HG03565 (cell line): ENCODE measurements around the gene TEKT4.
"Not testable (repeated sequence)": the region's sequence is repeated elsewhere in the genome, so short reads cannot be mapped to it uniquely, and the experiment has no call there.

ENCODE experiments used
- ATAC-seq: cut with Tn5 transposase; IDR thresholded peaks from one replicate; pipeline ENCODE4 v1.9.1; 2021; ENCODE audit warnings: mild to moderate bottlenecking, moderate library complexity; ENCODE audit not compliant: unreplicated experiment

The TEKT4 gene

GRCh38 chr2:94871226-94872087 lies at the start of gene TEKT4:
TSS of gene TEKT4 (plus strand) at chr2:94871430. CDS start at chr2:94871580, 150 bp downstream.
- no peak for ATAC-seq

GRCh38 chr2:94839224-94839623 lies 32.0 kb upstream of the TEKT4 start:
- not testable (repeated sequence) for ATAC-seq

GRCh38 chr2:94856856-94857255 lies 14.4 kb upstream of the TEKT4 start:
- not testable (repeated sequence) for ATAC-seq

- not testable (repeated sequence) for ATAC-seq
Observed at GRCh38 chr2:94857367-94858162, 13.7 kb upstream of the TEKT4 start.

GRCh38 chr2:94858163-94858888 lies 12.9 kb upstream of the TEKT4 start:
- ATAC-seq, result not testable (repeated sequence)

- no peak for ATAC-seq
Observed at GRCh38 chr2:94861308-94862152, 9.7 kb upstream of the TEKT4 start.

GRCh38 chr2:94862903-94863302 lies 8.3 kb upstream of the TEKT4 start:
- not testable (repeated sequence) for ATAC-seq

GRCh38 chr2:94869131-94869530 lies 2.1 kb upstream of the TEKT4 start:
- no peak for ATAC-seq

- ATAC-seq, result no peak
Observed at GRCh38 chr2:94869552-94870439, 1.4 kb upstream of the TEKT4 start.

- ATAC-seq, result no peak
Observed at GRCh38 chr2:94870440-94871225, 597 bp upstream of the TEKT4 start.

- no peak for ATAC-seq
Observed at GRCh38 chr2:94872088-94872618, 923 bp downstream of the TEKT4 start.

- no peak for ATAC-seq
Observed at GRCh38 chr2:94872676-94873361, 1.6 kb downstream of the TEKT4 start.

- ATAC-seq, result no peak
Observed at GRCh38 chr2:94873362-94874276, 2.4 kb downstream of the TEKT4 start.

GRCh38 chr2:94874277-94874997 lies 3.2 kb downstream of the TEKT4 start:
- ATAC-seq, result peak; percentile 86

- ATAC-seq, result no peak
Observed at GRCh38 chr2:94875064-94875819, 4.0 kb downstream of the TEKT4 start.
